IPS-15b (cell line): ENCODE measurements around the gene PLEKHA8.

Experiments used
- H3K27me3 ChIP-seq: one replicate; pipeline ENCODE4 v1.6.1; 2013; ENCODE audit warnings: low read length; ENCODE audit not compliant: control insufficient read depth, insufficient read depth
- H3K36me3 ChIP-seq: one replicate; pipeline ENCODE4 v1.6.1; 2013; ENCODE audit warnings: low read length; ENCODE audit not compliant: control insufficient read depth, insufficient read depth
- H3K4me1 ChIP-seq: one replicate; pipeline ENCODE4 v1.6.1; 2013; ENCODE audit warnings: mild to moderate bottlenecking, low read length; ENCODE audit not compliant: control insufficient read depth, insufficient read depth
- H3K4me3 ChIP-seq: one replicate; pipeline ENCODE4 v1.5.1; 2013; ENCODE audit warnings: low read depth, low read length
- H3K9ac ChIP-seq: one replicate; pipeline ENCODE4 v1.6.1; 2013; ENCODE audit warnings: low read depth, mild to moderate bottlenecking, low read length
- H3K9me3 ChIP-seq: one replicate; pipeline ENCODE4 v1.6.1; 2013; ENCODE audit warnings: mild to moderate bottlenecking, low read length; ENCODE audit not compliant: control insufficient read depth, insufficient read depth

PLEKHA8 gene

GRCh38 chr7:30140456-30140855 lies 112.2 kb downstream of the PLEKHA8 start:
- Histone ChIP-seq H3K9me3 (no peaks in the 10 kb centered on the region), H3K9ac (no peak overlapping the region), H3K4me1 (peaks cover 2% of the 10 kb centered on the region), H3K36me3 (no peaks in the 10 kb centered on the region), H3K27me3 (peaks cover 20% of the 10 kb centered on the region), H3K4me3 (no peak overlapping the region)

- no peaks in the 10 kb centered on the region for H3K36me3 ChIP-seq
- no peaks in the 10 kb centered on the region for H3K9me3 ChIP-seq
- H3K9ac ChIP-seq = no peak overlapping the region
- no peak overlapping the region for H3K4me3 ChIP-seq
- no peaks in the 10 kb centered on the region for H3K4me1 ChIP-seq
- peaks cover under 1% of the 10 kb centered on the region for H3K27me3 ChIP-seq
Observed at GRCh38 chr7:30142710-30143109, 114.5 kb downstream of the PLEKHA8 start.

GRCh38 chr7:30143748-30144251 lies 115.6 kb downstream of the PLEKHA8 start:
- no peak overlapping the region for H3K4me3 ChIP-seq
- H3K4me1 ChIP-seq = no peaks in the 10 kb centered on the region
- H3K27me3 ChIP-seq = no peaks in the 10 kb centered on the region
- H3K36me3 ChIP-seq = no peaks in the 10 kb centered on the region
- no peak overlapping the region for H3K9ac ChIP-seq
- H3K9me3 ChIP-seq = no peaks in the 10 kb centered on the region

GRCh38 chr7:30144657-30145306 lies 116.6 kb downstream of the PLEKHA8 start:
- no peaks in the 10 kb centered on the region for H3K9me3 ChIP-seq
- H3K9ac ChIP-seq = no peak overlapping the region
- no peak overlapping the region for H3K4me3 ChIP-seq
- H3K36me3 ChIP-seq = no peaks in the 10 kb centered on the region
- no peaks in the 10 kb centered on the region for H3K27me3 ChIP-seq
- no peaks in the 10 kb centered on the region for H3K4me1 ChIP-seq

- Histone ChIP-seq H3K9me3 (no peaks in the 10 kb centered on the region), H3K4me1 (no peaks in the 10 kb centered on the region), H3K36me3 (no peaks in the 10 kb centered on the region), H3K27me3 (no peaks in the 10 kb centered on the region), H3K9ac (no peak overlapping the region), H3K4me3 (no peak overlapping the region)
Observed at GRCh38 chr7:30145426-30145970, 117.3 kb downstream of the PLEKHA8 start.

- no peaks in the 10 kb centered on the region for H3K4me1 ChIP-seq
Observed at GRCh38 chr7:30146127-30146612, 118.0 kb downstream of the PLEKHA8 start.

GRCh38 chr7:30147223-30147622 lies 119.0 kb downstream of the PLEKHA8 start:
- Histone ChIP-seq H3K9ac (no peak overlapping the region), H3K27me3 (no peaks in the 10 kb centered on the region), H3K9me3 (no peaks in the 10 kb centered on the region), H3K4me3 (no peak overlapping the region), H3K4me1 (no peaks in the 10 kb centered on the region), H3K36me3 (no peaks in the 10 kb centered on the region)

More at GRCh38 chr7:30146127-30146612, 118.0 kb downstream of the PLEKHA8 start:
- H3K4me3 ChIP-seq = no peak overlapping the region
- no peaks in the 10 kb centered on the region for H3K27me3 ChIP-seq
- no peaks in the 10 kb centered on the region for H3K36me3 ChIP-seq
- no peaks in the 10 kb centered on the region for H3K9me3 ChIP-seq
- H3K9ac ChIP-seq = no peak overlapping the region

GRCh38 chr7:30147785-30148184 lies 119.6 kb downstream of the PLEKHA8 start:
- H3K9ac ChIP-seq = no peak overlapping the region

GRCh38 chr7:30148426-30148825 lies 120.2 kb downstream of the PLEKHA8 start:
- Histone ChIP-seq H3K36me3 (no peaks in the 10 kb centered on the region), H3K4me1 (no peaks in the 10 kb centered on the region), H3K9ac (no peak overlapping the region), H3K9me3 (no peaks in the 10 kb centered on the region), H3K27me3 (no peaks in the 10 kb centered on the region), H3K4me3 (no peak overlapping the region)

More at GRCh38 chr7:30147785-30148184, 119.6 kb downstream of the PLEKHA8 start:
- no peaks in the 10 kb centered on the region for H3K36me3 ChIP-seq
- H3K9me3 ChIP-seq = no peaks in the 10 kb centered on the region
- no peaks in the 10 kb centered on the region for H3K4me1 ChIP-seq
- H3K27me3 ChIP-seq = no peaks in the 10 kb centered on the region
- no peak overlapping the region for H3K4me3 ChIP-seq

- Histone ChIP-seq H3K4me3 (no peak overlapping the region), H3K4me1 (no peaks in the 10 kb centered on the region)
Observed at GRCh38 chr7:30148951-30149459, 120.8 kb downstream of the PLEKHA8 start.

GRCh38 chr7:30149640-30150272 lies 121.5 kb downstream of the PLEKHA8 start:
- no peak overlapping the region for H3K4me3 ChIP-seq
- no peaks in the 10 kb centered on the region for H3K4me1 ChIP-seq
- no peaks in the 10 kb centered on the region for H3K36me3 ChIP-seq
- H3K9me3 ChIP-seq = no peaks in the 10 kb centered on the region
- no peaks in the 10 kb centered on the region for H3K27me3 ChIP-seq
- H3K9ac ChIP-seq = no peak overlapping the region

More at GRCh38 chr7:30148951-30149459, 120.8 kb downstream of the PLEKHA8 start:
- no peaks in the 10 kb centered on the region for H3K36me3 ChIP-seq
- H3K27me3 ChIP-seq = no peaks in the 10 kb centered on the region
- H3K9me3 ChIP-seq = no peaks in the 10 kb centered on the region
- no peak overlapping the region for H3K9ac ChIP-seq
